ENCODE measurements around the gene MGP.

MGP gene

GRCh38 chr12:14854586-14855183, 31.0 kb downstream of the MGP start:
- H3K27ac Mint-ChIP-seq: no peak overlapping the region
- no peaks in the 10 kb centered on the region for H3K4me1 Mint-ChIP-seq (ENCODE audit: low read depth)
- H3K27me3 Mint-ChIP-seq (ENCODE audit: low read depth): peaks cover 3% of the 10 kb centered on the region
- H3K4me3 Mint-ChIP-seq: no peak overlapping the region
- H3K36me3 Mint-ChIP-seq (ENCODE audit: low read depth): peaks cover 4% of the 10 kb centered on the region
- peaks cover 18% of the 10 kb centered on the region for H3K9me3 Mint-ChIP-seq

- Mint-ChIP-seq H3K4me1 (ENCODE audit: low read depth) (no peaks in the 10 kb centered on the region), H3K27ac (no peak overlapping the region), H3K4me3 (no peak overlapping the region), H3K9me3 (peaks cover 12% of the 10 kb centered on the region), H3K27me3 (ENCODE audit: low read depth) (no peaks in the 10 kb centered on the region), H3K36me3 (ENCODE audit: low read depth) (no peaks in the 10 kb centered on the region)
Measured at GRCh38 chr12:14853961-14854360, 31.7 kb downstream of the MGP start.

- no peak overlapping the region for H3K27ac Mint-ChIP-seq
- peaks cover 10% of the 10 kb centered on the region for H3K9me3 Mint-ChIP-seq
- no peak overlapping the region for H3K4me3 Mint-ChIP-seq
- no peaks in the 10 kb centered on the region for H3K27me3 Mint-ChIP-seq (ENCODE audit: low read depth)
- no peaks in the 10 kb centered on the region for H3K36me3 Mint-ChIP-seq (ENCODE audit: low read depth)
- H3K4me1 Mint-ChIP-seq (ENCODE audit: low read depth): no peaks in the 10 kb centered on the region
Measured at GRCh38 chr12:14852880-14853279, 32.8 kb downstream of the MGP start.

- Mint-ChIP-seq H3K9me3 (no peaks in the 10 kb centered on the region), H3K4me3 (no peak overlapping the region), H3K27me3 (ENCODE audit: low read depth) (no peaks in the 10 kb centered on the region), H3K27ac (no peak overlapping the region), H3K36me3 (ENCODE audit: low read depth) (no peaks in the 10 kb centered on the region), H3K4me1 (ENCODE audit: low read depth) (no peaks in the 10 kb centered on the region)
Measured at GRCh38 chr12:14850929-14851663, 34.6 kb downstream of the MGP start.

- H3K4me1 Mint-ChIP-seq (ENCODE audit: low read depth): peaks cover 2% of the 10 kb centered on the region
- no peaks in the 10 kb centered on the region for H3K9me3 Mint-ChIP-seq
- no peak overlapping the region for H3K4me3 Mint-ChIP-seq
- H3K27ac Mint-ChIP-seq: no peak overlapping the region
- H3K27me3 Mint-ChIP-seq (ENCODE audit: low read depth): no peaks in the 10 kb centered on the region
- no peaks in the 10 kb centered on the region for H3K36me3 Mint-ChIP-seq (ENCODE audit: low read depth)
Measured at GRCh38 chr12:14849661-14850060, 36.0 kb downstream of the MGP start.

GRCh38 chr12:14846876-14847580, 38.6 kb downstream of the MGP start:
- Mint-ChIP-seq H3K9me3 (no peaks in the 10 kb centered on the region), H3K4me3 (no peak overlapping the region), H3K36me3 (ENCODE audit: low read depth) (no peaks in the 10 kb centered on the region), H3K27me3 (ENCODE audit: low read depth) (no peaks in the 10 kb centered on the region), H3K4me1 (ENCODE audit: low read depth) (peaks cover 2% of the 10 kb centered on the region), H3K27ac (no peak overlapping the region)

GRCh38 chr12:14846042-14846587, 39.5 kb downstream of the MGP start:
- Mint-ChIP-seq H3K4me1 (ENCODE audit: low read depth) (peaks cover 2% of the 10 kb centered on the region), H3K27me3 (ENCODE audit: low read depth) (peaks cover 2% of the 10 kb centered on the region), H3K4me3 (no peak overlapping the region), H3K9me3 (no peaks in the 10 kb centered on the region), H3K36me3 (ENCODE audit: low read depth) (no peaks in the 10 kb centered on the region), H3K27ac (no peak overlapping the region)

- Mint-ChIP-seq H3K27me3 (ENCODE audit: low read depth) (peaks cover 5% of the 10 kb centered on the region), H3K36me3 (ENCODE audit: low read depth) (no peaks in the 10 kb centered on the region), H3K27ac (no peak overlapping the region), H3K4me3 (no peak overlapping the region), H3K4me1 (ENCODE audit: low read depth) (peaks cover 2% of the 10 kb centered on the region), H3K9me3 (no peaks in the 10 kb centered on the region)
Measured at GRCh38 chr12:14845350-14845750, 40.3 kb downstream of the MGP start.

- H3K36me3 Mint-ChIP-seq (ENCODE audit: low read depth): no peaks in the 10 kb centered on the region
Measured at GRCh38 chr12:14844401-14844800, 41.3 kb downstream of the MGP start.

GRCh38 chr12:14843425-14843887, 42.2 kb downstream of the MGP start, which contains the start of gene ART4:
TSS of gene ART4 (minus strand) at chr12:14843526. CDS start at chr12:14843113, 413 bp downstream.
- H3K36me3 Mint-ChIP-seq (ENCODE audit: low read depth): no peaks in the 10 kb centered on the region

More at GRCh38 chr12:14844401-14844800, 41.3 kb downstream of the MGP start:
- Mint-ChIP-seq H3K4me1 (ENCODE audit: low read depth) (peaks cover 2% of the 10 kb centered on the region), H3K9me3 (no peaks in the 10 kb centered on the region), H3K4me3 (no peak overlapping the region), H3K27me3 (ENCODE audit: low read depth) (peaks cover 15% of the 10 kb centered on the region), H3K27ac (no peak overlapping the region)

GRCh38 chr12:14842315-14842714, 43.3 kb downstream of the MGP start:
- H3K9me3 Mint-ChIP-seq: no peaks in the 10 kb centered on the region
- H3K4me3 Mint-ChIP-seq: no peak overlapping the region
- H3K27me3 Mint-ChIP-seq (ENCODE audit: low read depth): peaks cover 18% of the 10 kb centered on the region
- peaks cover 2% of the 10 kb centered on the region for H3K4me1 Mint-ChIP-seq (ENCODE audit: low read depth)
- H3K36me3 Mint-ChIP-seq (ENCODE audit: low read depth): no peaks in the 10 kb centered on the region
- no peak overlapping the region for H3K27ac Mint-ChIP-seq

More at GRCh38 chr12:14843425-14843887, 42.2 kb downstream of the MGP start, which contains the start of gene ART4:
- no peak within 1 kb of the TSS for H3K27ac Mint-ChIP-seq
- H3K9me3 Mint-ChIP-seq: no peaks in the 10 kb centered on the region
- peaks cover 18% of the 10 kb centered on the region for H3K27me3 Mint-ChIP-seq (ENCODE audit: low read depth)
- H3K4me1 Mint-ChIP-seq (ENCODE audit: low read depth): peaks cover 2% of the 10 kb centered on the region
- no peak within 1 kb of the TSS for H3K4me3 Mint-ChIP-seq

GRCh38 chr12:14841761-14842160, 43.9 kb downstream of the MGP start:
- H3K4me1 Mint-ChIP-seq (ENCODE audit: low read depth): peaks cover 2% of the 10 kb centered on the region
- no peaks in the 10 kb centered on the region for H3K9me3 Mint-ChIP-seq
- H3K27ac Mint-ChIP-seq: no peak overlapping the region
- peaks cover 18% of the 10 kb centered on the region for H3K27me3 Mint-ChIP-seq (ENCODE audit: low read depth)
- H3K36me3 Mint-ChIP-seq (ENCODE audit: low read depth): no peaks in the 10 kb centered on the region
- no peak overlapping the region for H3K4me3 Mint-ChIP-seq

- Mint-ChIP-seq H3K27ac (no peak overlapping the region), H3K27me3 (ENCODE audit: low read depth) (peaks cover 18% of the 10 kb centered on the region), H3K9me3 (no peaks in the 10 kb centered on the region), H3K36me3 (ENCODE audit: low read depth) (no peaks in the 10 kb centered on the region), H3K4me3 (no peak overlapping the region), H3K4me1 (ENCODE audit: low read depth) (peaks cover 2% of the 10 kb centered on the region)
Measured at GRCh38 chr12:14840616-14841015, 45.0 kb downstream of the MGP start.

- Mint-ChIP-seq H3K9me3 (no peaks in the 10 kb centered on the region), H3K27ac (no peak overlapping the region), H3K4me3 (no peak overlapping the region), H3K36me3 (ENCODE audit: low read depth) (no peaks in the 10 kb centered on the region), H3K27me3 (ENCODE audit: low read depth) (peaks cover 22% of the 10 kb centered on the region), H3K4me1 (ENCODE audit: low read depth) (no peaks in the 10 kb centered on the region)
Measured at GRCh38 chr12:14839262-14839661, 46.4 kb downstream of the MGP start.

All from T-helper 1 cell treated with Interleukin-12 subunit alpha and Interleukin-12 subunit beta and Interleukin-4 antibody, amounts not matched to agents 30 μg/mL and 1 μg/mL, for 36 hours (primary cell).